Psoas muscle (tissue), 8 donors: Measurements from ENCODE around the gene CASQ2. TPM values are rescaled to one million over a fixed set of nuclear protein-coding genes. Genes with fewer than 3 reads are reported as not detected.

Source experiments
- ATAC-seq, 4 donors: fragments of 200-7000 bp; cut with Tn5 transposase; one replicate each; pipeline ENCODE4 v1.9.1; 2020; ENCODE audit warnings: moderate library complexity in 3 of 4, mild to moderate bottlenecking in 2 of 4
- DNase-seq, 2 donors: peaks; one replicate each; pipeline ENCODE4 v3.0.0-alpha.2; 2020
- H3K27ac ChIP-seq: fragments of 200-600 bp; one replicate; pipeline ENCODE4 v1.8.0; 2022
- H3K27me3 ChIP-seq, 3 donors: fragments of 200-600 bp in 1 of 3; one replicate each; pipeline versions ENCODE4 v1.6.1 to v1.8.0; 2013 to 2022; ENCODE audit warnings: low read length in 2 of 3, mild to moderate bottlenecking in 2 of 3, moderate library complexity in 1 of 3; ENCODE audit not compliant: insufficient read depth in 3 of 3
- H3K36me3 ChIP-seq, 2 donors: fragments of 200-600 bp in 1 of 2; one replicate each; pipeline versions ENCODE4 v1.6.1 to v1.8.0; 2013 to 2022; ENCODE audit warnings: low read depth in 1 of 2, mild to moderate bottlenecking in 1 of 2, moderate library complexity in 1 of 2; ENCODE audit not compliant: insufficient read depth in 1 of 2
- H3K4me1 ChIP-seq: fragments of 200-600 bp; one replicate; pipeline ENCODE4 v1.8.0; 2022
- H3K4me3 ChIP-seq: fragments of 200-600 bp; one replicate; pipeline ENCODE4 v1.8.0; 2022; ENCODE audit warnings: mild to moderate bottlenecking
- H3K9me3 ChIP-seq: fragments of 200-600 bp; one replicate; pipeline ENCODE4 v1.8.0; 2022
- CTCF ChIP-seq: fragments of 200-600 bp; IDR thresholded peaks from one replicate; pipeline ENCODE4 v1.8.0; 2022; ENCODE audit warnings: antibody characterized with exemption
- WGBS, 3 donors: extraction: QIAGEN DNeasy Blood & Tissue Kit; methylation state at CpG; one replicate each; pipeline versions ENCODE4 v1.1.6 to v1.1.7; 2013; 5-methylcytosine and 5-hydroxymethylcytosine counted together
- intact Hi-C, 2 donors: fragments of 100-400 bp; cut with DNase I; formaldehyde crosslinking; loops; one replicate each; pipeline versions ENCODE4 v1.11.0 to v1.14.2; 2022
- polyA plus RNA-seq, 3 donors: library from polyadenylated mRNA; stranded (reverse); fragments of 200-250 nt; gene quantifications; one replicate each; pipeline ENCODE4 v1.2.3, GENCODE V29; 2013
- total RNA-seq, 4 donors: library from RNA; stranded (reverse); fragmentation: NEBNext Ultra II Directional in 2 of 4; extraction: Animal tissue kit (Norgen Biotek cat#: 25700) in 2 of 4; gene quantifications; one replicate each; pipeline versions ENCODE4 v1.2.1 to v1.2.4, GENCODE V29; 2021 to 2023
- donor health status: healthy with polysubstance abuse.
- donor health status: DM: no; HTN: no; CAD: no; lungs with moderate emphysema.
- donor health status: Bipolar disorder and iron deficiency.
- donor health status: healthy.
- donor health status: DM: yes; HTN: yes; CAD: no.
- donor health status: DM: no; HTN: no; CAD: no.
- donor health status: DM: no; HTN: no; CAD: no.
- donor health status: DM: yes; HTN: yes; CAD: no.

The CASQ2 gene
- total and polyA plus RNA-seq, 7 donors = 56.4 to 271 (median 84.0) TPM

GRCh38 chr1:115726161-115726560 is 42.4 kb downstream of the CASQ2 start:
- no peak overlapping the region for H3K4me3 ChIP-seq
- H3K9me3 ChIP-seq = no peaks in the 10 kb centered on the region
- H3K27me3 ChIP-seq = no peaks in the 10 kb centered on the region
- intact Hi-C loops = no loop called here
- ATAC-seq = no peak
- 76 to 91% (median 84%) methylated on average over 3 of the region's 3 CpGs for WGBS, 3 donors
- H3K4me1 ChIP-seq = peaks cover 6% of the 10 kb centered on the region
- TF ChIP-seq CTCF = no peak
- H3K27ac ChIP-seq = no peak overlapping the region
- DNase-seq = no peak
- peaks cover 2 to 64% of the 10 kb centered on the region in 2 donors for H3K36me3 ChIP-seq

GRCh38 chr1:115725600-115725999 is 42.9 kb downstream of the CASQ2 start:
- no peak for ATAC-seq
- no peaks in the 10 kb centered on the region for H3K27me3 ChIP-seq
- WGBS, 3 donors = 69 to 85% (median 78%) methylated on average over 2 of the region's 2 CpGs
- H3K36me3 ChIP-seq = peaks cover 0 to 66% of the 10 kb centered on the region in 2 donors
- H3K4me1 ChIP-seq = peaks cover 6% of the 10 kb centered on the region
- intact Hi-C loops = no loop called here
- TF ChIP-seq CTCF = no peak
- no peaks in the 10 kb centered on the region for H3K9me3 ChIP-seq
- H3K27ac ChIP-seq = no peak overlapping the region
- DNase-seq = no peak
- no peak overlapping the region for H3K4me3 ChIP-seq

- Histone ChIP-seq H3K27me3 (no peaks in the 10 kb centered on the region), H3K36me3 (peaks cover under 1 to 62% of the 10 kb centered on the region in 2 donors), H3K27ac (no peak overlapping the region), H3K4me1 (peaks cover 6% of the 10 kb centered on the region), H3K4me3 (no peak overlapping the region), H3K9me3 (no peaks in the 10 kb centered on the region)
- intact Hi-C loops = no loop called here
- DNase-seq = no peak
- no peak for TF ChIP-seq CTCF
- no peak for ATAC-seq
- 87 to 92% (median 88%) methylated on average over 5 of the region's 5 CpGs for WGBS, 3 donors
Measured at GRCh38 chr1:115723756-115724155, 44.8 kb downstream of the CASQ2 start.

- Histone ChIP-seq H3K4me3 (no peak overlapping the region), H3K27me3 (no peaks in the 10 kb centered on the region), H3K9me3 (no peaks in the 10 kb centered on the region), H3K4me1 (no peaks in the 10 kb centered on the region), H3K27ac (no peak overlapping the region), H3K36me3 (peaks cover 3 to 68% of the 10 kb centered on the region in 2 donors)
- ATAC-seq (no peak), DNase-seq (no peak)
- WGBS, 3 donors = 80 to 89% (median 83%) methylated on average over 1 of the region's 1 CpG
- TF ChIP-seq CTCF = no peak
- intact Hi-C loops = no loop called here
Measured at GRCh38 chr1:115722221-115722620, 46.3 kb downstream of the CASQ2 start.

- TF ChIP-seq CTCF = no peak
- intact Hi-C loops = loop anchor here in 1 of 2 donors (10.0 kb wide), 1 partner anchor 256 kb away; the partner anchor contains the start of gene SLC22A15
- no peak overlapping the region for H3K4me3 ChIP-seq
- WGBS, 3 donors = 92 to 94% (median 94%) methylated on average over 7 of the region's 7 CpGs
- peaks cover 3 to 68% of the 10 kb centered on the region in 2 donors for H3K36me3 ChIP-seq
- no peaks in the 10 kb centered on the region for H3K27me3 ChIP-seq
- no peaks in the 10 kb centered on the region for H3K9me3 ChIP-seq
- DNase-seq = no peak
- H3K27ac ChIP-seq = no peak overlapping the region
- H3K4me1 ChIP-seq = no peaks in the 10 kb centered on the region
- ATAC-seq = no peak
Measured at GRCh38 chr1:115719285-115719684, 49.2 kb downstream of the CASQ2 start.
